Adrenal gland (tissue), 12 donors: ENCODE results near the gene RANBP9. TPM values are rescaled to one million over a fixed set of nuclear protein-coding genes. Genes with fewer than 3 reads are reported as not detected.
A peak's percentile ranks its signal among the peaks of the same experiment; 100 is the strongest.

Source experiments
- DNase-seq, 7 donors: peaks; one replicate each; pipeline ENCODE4 v3.0.0-alpha.2; 2019 to 2020
- H3K27ac ChIP-seq, 5 donors: fragments of 200-600 bp; sonication (generic) in 4 of 5; 1 replicate in 3 of 5; 2 replicates in 2 of 5; pipeline versions ENCODE4 v1.5.1 to v1.8.0; 2016 to 2020; ENCODE audit warnings: mild to moderate bottlenecking in 1 of 5
- H3K27me3 ChIP-seq: fragments of 200-600 bp; 2 replicates; pipeline ENCODE4 v1.8.0; 2021
- H3K36me3 ChIP-seq, 2 donors: fragments of 200-600 bp; replicated peaks in 1 of 2; 1 replicate in 1 of 2; 2 replicates in 1 of 2; pipeline versions ENCODE4 v1.5.1 to v1.8.0; 2018 to 2022
- H3K4me1 ChIP-seq, 2 donors: fragments of 200-600 bp; replicated peaks in 1 of 2; 1 replicate in 1 of 2; 2 replicates in 1 of 2; pipeline versions ENCODE4 v1.5.1 to v1.8.0; 2018 to 2021
- H3K4me3 ChIP-seq, 4 donors: fragments of 200-600 bp; sonication (generic) in 3 of 4; one replicate each; pipeline ENCODE4 v1.5.1; 2016 to 2018
- H3K9me3 ChIP-seq, 3 donors: fragments of 200-600 bp; sonication (generic) in 1 of 3; replicated peaks in 1 of 3; 1 replicate in 2 of 3; 2 replicates in 1 of 3; pipeline versions ENCODE4 v1.5.1 to v1.8.0; 2016 to 2021
- POLR2A ChIP-seq, 2 donors: fragments of 450-650 bp; IDR thresholded peaks; one replicate each; pipeline ENCODE4 v1.6.1; 2017; ENCODE audit warnings: antibody characterized with exemption in 2 of 2, mild to moderate bottlenecking in 2 of 2, moderate library complexity in 1 of 2
- WGBS, 4 donors: extraction: QIAGEN DNeasy Blood & Tissue Kit in 2 of 4; methylation state at CpG; one replicate each; pipeline versions ENCODE4 v1.1.5 to v1.1.7; 2013 to 2017; 5-methylcytosine and 5-hydroxymethylcytosine counted together
- intact Hi-C, 2 donors: fragments of 100-400 bp; cut with DNase I; formaldehyde crosslinking; loops; one replicate each; pipeline versions ENCODE4 v1.14.1 to v1.15.0; 2022 to 2023
- polyA plus RNA-seq, 3 donors: library from polyadenylated mRNA; stranded (reverse); fragments of 200-250 nt in 2 of 3; fragments of 350-450 nt in 1 of 3; fragmentation: Illumina TruSeq in 1 of 3; extraction: RNeasy Lipid Tissue Mini Kit (QIAGEN cat#74804) in 1 of 3; gene quantifications; one replicate each; pipeline ENCODE4 v1.2.3, GENCODE V29; 2013 to 2014
- total RNA-seq, 9 donors: library from RNA; depleted of rRNA in 4 of 9; stranded (reverse); fragments of >200 nt in 4 of 9; fragments of 120-200 nt in 1 of 9; fragmentation: NEBNext Ultra II Directional in 1 of 9; extraction: Animal tissue kit (Norgen Biotek cat#: 25700) in 1 of 9; gene quantifications; one replicate each; pipeline versions ENCODE4 v1.1.0 to v1.2.4, GENCODE V29; 2013 to 2023
- TF ChIP-seq, protein P1 (sequence below), 6 experiments: fragments of 450-650 bp in 4 of 6; fragments of 200-600 bp in 2 of 6; sonication (generic) in 1 of 6; IDR thresholded peaks; 1 replicate in 5 of 6; 2 replicates in 1 of 6; pipeline versions ENCODE4 v1.5.1 to v1.8.0; 2016 to 2021; ENCODE audit warnings: antibody characterized with exemption in 6 of 6, mild to moderate bottlenecking in 2 of 6, moderate library complexity in 1 of 6
- donor health status: healthy with polysubstance abuse.
- donor health status: Bipolar disorder and iron deficiency.
- donor health status: DM: yes; HTN: yes; CAD: no.
- donor health status: DM: no; HTN: no; CAD: no.
- donor health status: DM: no; HTN: no; CAD: no.
- donor health status: DM: yes; HTN: yes; CAD: no.

RANBP9 gene
- total and polyA plus RNA-seq, 12 donors = 20.1 to 63.1 (median 37.9) TPM

DNA sequence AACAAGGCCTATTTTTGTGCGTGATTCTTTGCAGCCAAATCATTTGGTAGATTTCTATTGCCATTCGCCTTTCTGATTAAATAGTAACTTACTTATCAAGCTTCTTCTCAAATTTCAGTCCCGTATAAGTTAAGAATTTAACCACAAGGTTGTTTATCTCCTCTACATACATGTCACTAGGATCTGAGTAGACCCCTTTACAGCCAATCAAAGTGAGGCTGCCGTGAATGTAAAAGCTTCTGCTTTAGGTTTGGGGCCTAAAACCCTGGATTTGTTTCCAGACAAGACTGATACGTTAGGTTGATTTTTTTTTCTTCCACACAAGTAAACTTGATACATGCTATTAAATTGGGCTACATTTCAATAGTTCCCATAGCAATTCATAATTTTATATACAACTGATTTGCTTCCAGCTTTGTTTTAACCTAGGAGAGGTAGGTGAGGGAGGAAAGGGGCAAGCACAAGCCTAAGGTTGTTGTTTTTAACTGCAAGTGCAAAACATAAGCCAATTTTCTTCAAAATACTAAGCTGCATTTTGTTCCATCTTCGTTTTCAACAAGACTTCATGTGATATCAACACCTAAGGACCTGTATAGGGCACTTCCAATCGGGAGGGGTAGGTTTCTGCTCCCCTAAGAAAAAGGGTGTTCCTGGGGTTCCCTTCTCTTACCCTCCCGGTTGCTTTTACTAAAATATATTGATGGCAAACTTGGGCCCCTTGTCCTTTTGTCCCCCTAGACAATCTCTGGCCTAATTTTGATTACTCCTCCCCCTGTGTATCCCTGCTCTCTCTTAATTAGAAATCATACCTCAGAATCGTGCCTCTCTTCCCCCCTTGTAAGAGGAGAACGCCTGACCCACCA lies 1.7 kb downstream of the RANBP9 start:
- Histone ChIP-seq H3K4me1 (peaks cover 16 to 21% of the 10 kb centered on the region in 2 donors), H3K9me3 (no peaks in the 10 kb centered on the region), H3K27ac (peak overlapping the region; percentile 49 to 93 (median 92)), H3K36me3 (no peaks in the 10 kb centered on the region), H3K27me3 (no peaks in the 10 kb centered on the region), H3K4me3 (peak overlapping the region; percentile 31 to 93 (median 90))
- 1 to 2% (median 2%) methylated on average over 10 of the region's 10 CpGs for WGBS, 4 donors
- intact Hi-C loops = loop anchor here (5.0 kb wide), 2 partner anchors 88 to 93 kb away; partner anchors contain the start of gene NOL7 (in 1 of the 2)
- DNase-seq = no peak
- TF ChIP-seq, protein P1, sequence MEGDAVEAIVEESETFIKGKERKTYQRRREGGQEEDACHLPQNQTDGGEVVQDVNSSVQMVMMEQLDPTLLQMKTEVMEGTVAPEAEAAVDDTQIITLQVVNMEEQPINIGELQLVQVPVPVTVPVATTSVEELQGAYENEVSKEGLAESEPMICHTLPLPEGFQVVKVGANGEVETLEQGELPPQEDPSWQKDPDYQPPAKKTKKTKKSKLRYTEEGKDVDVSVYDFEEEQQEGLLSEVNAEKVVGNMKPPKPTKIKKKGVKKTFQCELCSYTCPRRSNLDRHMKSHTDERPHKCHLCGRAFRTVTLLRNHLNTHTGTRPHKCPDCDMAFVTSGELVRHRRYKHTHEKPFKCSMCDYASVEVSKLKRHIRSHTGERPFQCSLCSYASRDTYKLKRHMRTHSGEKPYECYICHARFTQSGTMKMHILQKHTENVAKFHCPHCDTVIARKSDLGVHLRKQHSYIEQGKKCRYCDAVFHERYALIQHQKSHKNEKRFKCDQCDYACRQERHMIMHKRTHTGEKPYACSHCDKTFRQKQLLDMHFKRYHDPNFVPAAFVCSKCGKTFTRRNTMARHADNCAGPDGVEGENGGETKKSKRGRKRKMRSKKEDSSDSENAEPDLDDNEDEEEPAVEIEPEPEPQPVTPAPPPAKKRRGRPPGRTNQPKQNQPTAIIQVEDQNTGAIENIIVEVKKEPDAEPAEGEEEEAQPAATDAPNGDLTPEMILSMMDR (IDR thresholded peaks at IDR 0.05) = no peak

DNA sequence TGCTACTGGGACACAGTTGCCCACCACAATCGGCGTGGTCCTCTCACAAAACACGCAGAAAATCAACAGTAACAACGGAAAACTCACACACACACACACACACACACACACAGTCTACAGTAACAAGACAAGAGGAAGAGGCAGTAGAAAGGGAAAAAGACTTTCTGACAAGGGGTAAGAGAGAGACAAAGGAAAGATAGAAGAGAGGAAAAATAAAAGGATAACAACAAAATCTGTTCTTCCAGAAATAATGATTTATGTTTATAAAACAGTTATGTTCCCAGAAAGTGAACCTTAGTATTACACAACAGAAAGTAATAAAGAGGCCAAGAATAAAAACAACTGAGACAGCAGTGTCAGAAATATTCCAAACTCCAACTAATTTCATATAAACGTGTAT lies 2.9 kb downstream of the RANBP9 start:
- Histone ChIP-seq H3K27ac (peak overlapping the region in 4 of 5 donors; percentile 47 to 92 (median 71)), H3K4me3 (peak overlapping the region in 2 of 4 donors; percentile 11 to 93), H3K4me1 (peaks cover 16 to 33% of the 10 kb centered on the region in 2 donors), H3K36me3 (no peaks in the 10 kb centered on the region), H3K27me3 (no peaks in the 10 kb centered on the region), H3K9me3 (no peaks in the 10 kb centered on the region)
- 1 to 4% (median 2%) methylated on average over 5 of the region's 5 CpGs for WGBS, 4 donors
- intact Hi-C loops = no loop called here
- DNase-seq = no peak
- TF ChIP-seq, protein P1 (IDR thresholded peaks at IDR 0.05) = no peak
- no peak for TF ChIP-seq POLR2A (IDR thresholded peaks at IDR 0.05)

DNA sequence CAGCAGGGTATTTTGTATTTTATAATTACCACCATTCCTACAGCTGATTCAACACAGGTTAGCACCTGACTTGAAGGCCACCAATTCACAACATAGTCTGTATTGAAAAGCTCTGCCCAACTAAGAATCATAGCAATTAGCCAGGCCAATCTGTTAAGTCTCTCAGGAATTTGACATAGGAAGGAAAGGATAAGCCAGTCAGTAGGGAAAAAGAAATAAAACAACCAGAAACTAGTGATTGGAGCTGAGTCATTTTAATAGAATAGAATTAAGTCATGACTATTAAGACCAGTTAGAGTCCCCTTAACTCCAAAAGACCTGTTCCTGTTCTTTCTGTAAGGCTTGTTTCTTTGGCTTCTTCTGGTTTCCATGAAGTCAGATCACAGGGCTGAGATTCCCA lies 8.1 kb downstream of the RANBP9 start:
- H3K27ac ChIP-seq = no peak overlapping the region
- H3K4me3 ChIP-seq = no peak overlapping the region
- intact Hi-C loops = no loop called here
- no peaks in the 10 kb centered on the region for H3K27me3 ChIP-seq
- TF ChIP-seq, protein P1 (IDR thresholded peaks at IDR 0.05) = no peak
- TF ChIP-seq POLR2A (IDR thresholded peaks at IDR 0.05) = no peak
- H3K4me1 ChIP-seq = peaks cover 6 to 44% of the 10 kb centered on the region in 2 donors
- H3K36me3 ChIP-seq = no peaks in the 10 kb centered on the region
- H3K9me3 ChIP-seq = no peaks in the 10 kb centered on the region
- DNase-seq = no peak

DNA sequence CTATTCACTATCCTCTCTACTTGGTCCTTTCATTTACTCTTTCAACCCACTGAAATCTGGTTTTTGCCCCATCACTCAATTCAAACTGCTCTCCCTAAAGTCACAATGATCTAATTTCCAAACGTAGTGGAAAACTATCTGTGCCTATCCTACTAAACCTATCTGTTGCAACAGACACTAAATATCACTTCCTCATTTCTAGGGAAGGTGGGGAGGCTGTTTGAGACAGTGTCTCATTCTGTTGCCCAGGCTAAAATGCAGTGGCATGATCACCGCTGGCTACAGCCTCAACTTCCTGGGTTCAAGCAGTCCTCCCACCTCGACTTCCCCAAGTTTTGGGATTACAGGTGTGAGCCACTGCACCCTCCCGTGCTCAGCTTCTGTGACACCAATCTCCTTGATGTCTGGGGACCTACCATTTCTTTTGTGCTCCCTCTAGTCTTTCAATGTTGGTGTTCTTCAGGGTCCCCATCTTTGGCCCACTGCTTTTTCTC lies 8.8 kb downstream of the RANBP9 start:
- no peak overlapping the region for H3K4me3 ChIP-seq
- TF ChIP-seq POLR2A (IDR thresholded peaks at IDR 0.05) = no peak
- TF ChIP-seq, protein P1 (IDR thresholded peaks at IDR 0.05) = no peak
- WGBS, 4 donors = 77 to 87% (median 83%) methylated on average over 4 of the region's 4 CpGs
- intact Hi-C loops = no loop called here
- H3K36me3 ChIP-seq = no peaks in the 10 kb centered on the region
- H3K27me3 ChIP-seq = no peaks in the 10 kb centered on the region
- no peaks in the 10 kb centered on the region for H3K9me3 ChIP-seq
- H3K4me1 ChIP-seq = peaks cover 2 to 39% of the 10 kb centered on the region in 2 donors
- H3K27ac ChIP-seq = no peak overlapping the region
- DNase-seq = no peak
